Activated CD4-positive, alpha-beta T cell treated with anti-CD3 and anti-CD28 coated beads for 48 hours (primary cell): ENCODE data around the gene APBB1.

ENCODE experiments used
- DNase-seq: peaks from one replicate; pipeline ENCODE4 v3.0.0-alpha.2; 2020

APBB1 gene

DNA sequence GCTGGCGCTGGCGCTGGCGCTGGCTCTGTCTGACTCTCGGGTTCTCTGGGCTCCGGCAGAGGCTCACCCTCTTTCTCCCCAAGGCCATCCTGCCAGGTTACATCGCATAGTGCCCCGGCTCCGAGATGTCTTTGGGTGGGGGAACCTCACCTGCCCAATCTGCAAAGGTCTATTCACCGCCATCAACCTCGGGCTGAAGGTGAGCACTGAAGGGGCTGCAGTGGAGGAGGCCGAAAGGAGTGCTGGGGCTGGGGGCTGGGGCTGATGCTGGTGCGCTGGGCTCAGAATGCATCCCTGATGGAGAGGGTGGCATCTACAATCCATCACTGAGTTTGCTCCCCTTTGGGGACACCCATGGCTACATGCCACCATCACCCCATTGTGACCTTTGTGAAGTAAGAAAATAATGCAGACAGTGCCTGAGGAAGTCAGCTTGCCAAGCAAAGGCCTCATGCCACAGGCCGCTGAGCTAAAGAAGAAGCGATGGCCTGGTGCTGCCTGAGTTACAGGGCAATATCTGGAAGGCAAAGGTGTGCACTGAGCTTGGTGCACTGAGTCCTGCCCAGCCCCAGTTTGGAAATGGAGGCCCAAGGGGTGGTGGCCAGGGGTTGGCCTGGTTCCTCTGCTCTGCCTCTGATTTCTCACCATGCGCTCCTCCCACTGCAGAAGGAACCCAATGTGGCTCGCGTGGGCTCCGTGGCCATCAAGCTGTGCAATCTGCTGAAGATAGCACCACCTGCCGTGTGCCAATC, 28.0 kb downstream of the APBB1 start:
- no peak for DNase-seq

DNA sequence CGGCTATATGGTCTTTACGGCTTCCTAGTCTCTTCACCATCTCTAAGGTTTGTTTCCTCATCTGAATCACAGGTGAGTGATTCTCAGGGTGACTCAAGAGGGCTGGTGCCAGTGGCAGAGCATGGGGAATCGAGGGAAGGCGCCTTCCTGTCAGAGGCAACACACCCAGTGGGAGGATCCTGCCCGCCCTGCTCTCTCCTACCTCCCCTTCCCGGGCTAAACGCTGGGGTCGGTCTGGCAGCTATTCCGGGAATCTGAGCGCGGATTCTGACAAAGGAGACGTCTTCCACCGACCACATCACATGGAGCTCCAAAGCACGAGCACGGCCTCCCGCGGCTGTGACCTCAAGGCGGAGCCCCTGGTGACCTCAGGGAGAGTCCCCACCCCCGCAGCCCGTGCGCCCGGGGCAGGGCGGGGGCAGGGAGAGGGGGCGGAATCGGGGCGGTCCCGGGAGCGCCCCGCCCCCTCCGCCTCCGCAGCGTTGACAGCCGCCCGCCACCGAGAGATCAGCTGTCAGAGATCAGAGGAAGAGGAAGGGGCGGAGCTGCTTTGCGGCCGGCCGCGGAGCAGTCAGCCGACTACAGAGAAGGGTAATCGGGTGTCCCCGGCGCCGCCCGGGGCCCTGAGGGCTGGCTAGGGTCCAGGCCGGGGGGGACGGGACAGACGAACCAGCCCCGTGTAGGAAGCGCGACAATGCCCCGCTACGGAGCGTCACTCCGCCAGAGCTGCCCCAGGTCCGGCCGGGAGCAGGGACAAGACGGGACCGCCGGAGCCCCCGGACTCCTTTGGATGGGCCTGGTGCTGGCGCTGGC, 28.8 kb downstream of the APBB1 start, which contains the start of gene SMPD1:
SMPD1 (plus strand) TSS at position 570 of the 813 bp plus-strand sequence; CDS start at position 695, 125 bp downstream.
- DNase-seq, result peak; percentile 94

DNA sequence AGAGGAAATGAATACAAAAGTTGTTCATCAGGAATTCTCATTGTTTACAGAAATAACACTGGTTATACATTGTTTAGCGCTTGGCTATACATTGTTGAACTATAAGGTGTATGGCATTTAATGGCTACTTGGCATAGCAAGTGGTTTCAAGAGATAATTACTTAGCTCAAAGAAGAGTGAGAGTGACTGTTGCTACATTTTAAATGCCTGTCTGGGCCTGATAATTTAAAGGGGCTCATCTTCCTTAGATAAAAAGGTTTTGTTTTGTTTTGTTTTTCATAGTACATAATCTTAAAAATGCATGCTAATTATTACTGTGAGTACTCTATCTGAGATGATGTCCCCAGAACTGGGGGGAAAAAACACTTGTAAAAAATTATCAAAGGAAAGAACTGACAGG, 30.1 kb downstream of the APBB1 start:
- DNase-seq, result no peak

DNA sequence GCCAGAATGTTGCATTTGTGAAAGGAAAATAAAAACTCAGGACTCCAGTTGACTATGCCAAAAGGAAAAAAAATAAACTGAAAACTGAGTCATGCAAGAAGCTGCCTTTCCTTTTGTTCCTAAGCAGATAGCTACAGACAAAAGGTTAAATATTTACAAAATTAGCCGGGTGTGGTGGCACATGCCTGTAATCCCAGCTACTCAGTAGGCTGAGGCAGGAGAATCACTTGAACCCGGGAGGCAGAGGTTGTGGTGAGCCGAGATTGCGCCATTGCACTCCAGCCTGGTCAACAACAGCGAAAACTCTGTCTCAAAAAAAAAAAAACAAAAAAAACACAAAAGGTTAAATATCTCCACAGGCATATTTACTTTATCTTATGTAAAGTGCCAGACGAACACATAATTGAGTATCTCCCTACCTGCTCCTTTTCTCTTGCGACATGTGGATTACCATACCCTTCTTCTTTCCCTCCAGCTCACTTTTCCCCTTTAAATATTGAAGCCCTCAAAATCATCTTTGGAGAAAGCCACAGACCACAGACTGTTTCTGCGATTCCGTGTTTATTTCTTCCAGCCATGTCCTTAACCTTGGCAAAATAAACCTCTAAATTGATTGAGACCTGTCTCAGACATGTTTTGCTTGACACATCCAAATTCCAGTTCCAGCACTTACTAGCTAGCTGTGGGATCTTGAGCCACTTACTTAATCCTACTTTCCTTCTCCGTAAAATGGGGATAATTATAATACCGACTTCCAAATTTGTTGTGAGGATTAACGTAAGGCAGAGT, 30.9 kb downstream of the APBB1 start:
- no peak for DNase-seq

DNA sequence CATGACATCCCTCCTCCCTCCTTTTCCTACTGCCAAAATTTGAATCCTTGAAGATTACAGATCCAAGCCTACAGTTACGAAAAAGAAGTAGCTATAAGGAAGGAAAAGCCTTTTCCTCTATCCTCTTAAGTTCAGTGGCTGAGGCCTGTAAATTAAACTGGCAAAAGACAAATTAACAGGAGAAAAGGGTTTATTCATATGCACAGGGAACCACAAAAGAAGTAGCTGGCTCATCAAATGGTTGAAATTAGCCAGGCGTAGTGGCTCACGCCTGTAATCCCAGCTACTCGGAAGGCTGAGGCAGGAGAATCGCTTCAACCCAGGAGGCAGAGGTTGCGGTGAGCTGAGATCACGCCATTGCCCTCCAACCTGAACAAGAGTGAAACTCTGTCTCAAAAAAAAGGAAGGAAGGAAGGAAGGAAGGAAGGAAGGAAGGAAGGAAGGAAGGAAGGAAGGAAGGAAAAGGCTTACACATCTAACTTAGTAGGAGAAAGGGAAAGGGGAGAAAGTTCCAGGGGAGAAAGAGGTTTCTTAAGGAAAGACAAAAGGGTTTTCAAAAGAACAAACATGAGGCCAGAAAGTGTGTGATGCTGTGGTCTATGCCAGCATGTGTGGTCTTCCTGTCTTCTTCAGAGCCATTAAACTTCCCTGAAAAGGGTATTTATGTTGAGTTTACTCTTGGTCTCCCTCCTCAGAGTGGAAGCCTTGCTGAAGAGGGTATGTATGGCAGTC, 33.7 kb downstream of the APBB1 start:
- no peak for DNase-seq

DNA sequence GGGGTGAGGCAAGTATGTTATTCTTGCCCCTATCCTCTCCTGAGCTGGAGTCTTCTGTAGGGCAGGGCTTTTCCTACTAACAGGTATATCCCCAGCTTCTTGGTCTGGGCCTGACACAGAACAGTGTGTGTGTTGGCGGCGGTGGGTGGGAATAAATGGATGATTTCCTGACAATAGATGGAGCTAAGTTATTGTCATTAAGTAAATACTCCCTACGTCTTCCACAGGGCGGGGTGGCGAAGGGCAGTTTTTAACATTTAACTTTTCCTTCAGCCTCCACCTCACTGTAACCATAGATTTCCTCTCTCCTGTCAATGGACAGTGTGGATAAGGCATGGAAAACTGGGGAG, 40.3 kb downstream of the APBB1 start:
- no peak for DNase-seq

DNA sequence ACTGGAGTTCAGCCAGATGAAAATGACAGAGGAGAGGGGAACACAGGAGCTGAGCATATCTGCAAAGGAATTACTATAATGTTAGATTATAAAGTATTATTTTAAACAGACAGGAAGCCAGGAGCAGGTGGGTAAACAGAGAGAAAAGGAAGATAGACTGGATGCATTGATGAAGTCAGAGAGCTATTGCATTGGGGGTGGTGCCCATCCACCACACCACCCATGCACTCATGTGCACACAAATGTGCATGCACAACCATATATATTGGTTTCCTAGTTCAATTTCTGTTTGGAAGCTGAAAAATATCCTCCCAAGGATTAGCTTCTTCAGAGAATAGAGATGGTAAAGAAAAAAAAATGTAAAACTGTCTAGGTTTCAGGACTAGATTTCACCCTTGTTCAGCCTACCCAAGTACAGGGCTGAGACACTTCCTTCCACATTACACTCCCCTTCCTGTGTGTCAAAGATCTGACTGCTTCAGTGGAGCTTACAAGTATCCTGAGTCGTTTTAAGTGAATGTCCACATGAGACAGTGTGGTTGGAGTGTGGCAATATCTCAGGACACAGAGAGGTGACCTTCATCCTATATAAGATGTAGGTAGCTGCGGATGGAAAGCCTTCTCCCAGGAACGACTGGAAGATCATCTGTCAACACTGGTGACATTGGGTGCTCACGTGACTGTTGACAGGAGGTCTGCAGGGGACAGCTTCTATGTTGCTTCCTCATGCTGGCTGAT, 40.8 kb downstream of the APBB1 start:
- DNase-seq, result no peak

DNA sequence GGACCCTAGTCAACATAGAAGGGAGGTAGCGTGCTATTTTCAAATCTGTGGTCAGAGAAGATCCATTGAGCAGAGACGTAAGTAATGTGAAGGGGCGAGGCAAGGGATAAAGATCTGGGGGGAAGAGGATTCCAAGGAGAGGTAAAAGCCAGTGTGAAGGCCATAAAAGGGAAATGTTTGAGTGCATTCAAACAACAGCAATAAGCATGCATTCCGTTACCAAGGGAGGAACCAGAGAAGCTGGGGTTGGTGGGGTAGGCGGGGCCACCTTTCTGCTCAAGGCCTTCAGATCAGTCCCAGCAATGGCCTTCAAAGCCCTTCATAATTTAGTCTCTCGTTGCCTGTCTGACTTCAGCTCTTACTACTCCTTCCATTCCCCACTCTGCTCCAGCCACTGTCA, 47.1 kb downstream of the APBB1 start:
- no peak for DNase-seq

DNA sequence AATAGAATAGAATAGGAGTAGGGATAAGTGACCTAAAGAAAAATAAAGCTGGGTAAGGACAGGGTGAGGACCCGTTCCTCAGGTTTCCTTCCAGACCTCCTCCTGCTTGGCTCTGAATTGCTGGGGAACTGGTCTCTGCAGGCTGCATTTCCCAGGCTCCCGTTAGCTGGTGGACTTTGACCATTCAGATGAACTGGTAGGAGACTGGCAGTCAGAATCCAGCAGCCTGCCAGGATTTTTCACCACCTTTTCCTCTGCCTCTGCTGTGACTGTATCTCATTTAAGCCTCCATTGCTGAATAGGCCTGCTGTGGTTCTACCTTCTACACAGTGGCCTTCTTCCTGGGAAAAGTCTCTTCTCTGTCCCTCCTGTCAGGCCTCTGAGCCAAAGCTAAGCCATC, 53.2 kb downstream of the APBB1 start:
- no peak for DNase-seq

DNA sequence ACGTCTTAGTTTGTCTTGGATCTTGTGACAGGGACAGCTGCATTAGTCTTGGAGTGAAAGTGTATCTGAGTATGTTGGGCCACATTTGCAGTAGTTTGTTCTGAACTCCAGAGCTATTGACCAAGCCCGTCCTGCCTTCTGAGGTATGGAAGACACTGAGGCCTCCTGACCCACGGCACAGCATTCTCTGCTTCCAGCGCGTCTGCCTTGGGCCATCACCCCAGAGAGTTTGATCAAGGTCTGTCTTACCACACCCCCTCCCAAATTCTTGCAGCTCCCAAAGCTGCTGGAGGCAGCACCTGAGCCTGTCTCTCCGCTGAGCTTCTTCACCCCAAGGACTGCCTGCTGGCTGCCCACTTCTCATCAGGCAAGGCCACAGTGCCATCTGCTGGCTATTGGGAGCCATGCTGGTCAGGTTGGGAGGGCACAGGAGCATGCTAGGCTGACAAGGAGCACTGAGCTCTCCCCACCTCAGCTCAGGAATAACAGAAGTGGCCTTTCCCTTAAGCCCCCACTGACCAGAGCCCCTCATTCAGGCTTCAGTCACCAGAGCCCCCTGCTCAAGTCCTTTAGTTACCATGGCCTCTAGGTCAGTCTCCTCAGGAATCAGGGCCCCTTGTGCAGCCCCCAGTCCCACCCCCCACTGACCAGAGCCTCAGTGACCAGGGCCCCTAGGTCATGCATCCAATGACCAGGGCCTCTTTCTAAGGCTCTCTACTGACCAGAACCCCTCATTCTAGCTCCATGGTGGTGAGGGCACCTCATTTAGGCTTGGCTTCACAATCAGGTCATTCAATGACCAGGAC, 55.8 kb downstream of the APBB1 start:
- peak; percentile 86 for DNase-seq

DNA sequence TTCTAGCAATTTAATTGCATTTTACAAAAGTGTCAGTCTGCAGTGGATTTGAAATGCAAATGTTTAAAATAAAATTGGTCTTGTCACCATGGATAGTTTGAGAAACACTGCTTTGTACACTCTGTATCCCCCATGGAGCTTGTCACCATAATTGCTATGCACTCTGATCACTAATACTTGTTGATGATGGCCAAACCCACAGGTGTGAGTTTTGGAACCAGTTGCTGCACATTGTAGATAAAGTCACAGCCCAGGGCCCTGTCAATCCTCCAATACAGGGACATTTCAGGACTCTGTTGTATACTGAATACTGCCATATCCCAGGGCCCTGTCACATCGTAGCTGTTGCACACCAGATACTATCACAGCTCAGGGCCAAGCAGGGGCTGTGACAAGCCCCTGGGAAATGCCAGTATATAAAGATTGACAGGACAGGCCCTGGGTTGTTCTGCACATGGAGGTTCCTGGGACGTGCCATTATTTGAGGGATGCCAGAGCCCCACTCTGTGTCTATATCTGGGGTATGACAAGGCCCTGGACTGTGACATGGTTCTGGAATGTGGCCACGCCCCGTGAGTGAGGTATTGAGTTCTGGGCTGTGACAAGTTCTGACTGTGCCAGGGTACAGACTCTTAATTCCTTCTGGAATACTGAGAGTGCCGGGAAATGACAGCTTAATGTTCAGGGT, 56.6 kb downstream of the APBB1 start:
- DNase-seq, result no peak

DNA sequence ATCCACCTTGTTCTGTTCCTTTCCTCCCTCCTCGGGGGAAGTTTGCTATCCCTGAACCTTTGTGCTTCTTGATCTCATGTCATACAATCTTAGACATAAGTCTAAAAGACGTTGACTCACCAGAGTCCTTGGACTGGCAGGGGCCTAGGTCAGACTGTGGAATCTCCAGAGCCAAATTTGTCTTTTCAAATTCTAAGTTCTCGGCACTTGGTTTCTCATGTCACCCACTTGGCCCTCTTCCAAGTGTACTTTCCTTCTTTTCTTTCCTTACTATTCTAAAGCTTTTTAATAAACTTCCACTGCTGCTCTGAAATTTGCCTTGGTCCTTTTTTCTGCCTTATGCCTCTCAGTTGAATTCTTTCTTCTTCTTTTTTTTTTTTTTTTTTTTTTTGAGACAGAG, 58.7 kb downstream of the APBB1 start:
- DNase-seq, result no peak

DNA sequence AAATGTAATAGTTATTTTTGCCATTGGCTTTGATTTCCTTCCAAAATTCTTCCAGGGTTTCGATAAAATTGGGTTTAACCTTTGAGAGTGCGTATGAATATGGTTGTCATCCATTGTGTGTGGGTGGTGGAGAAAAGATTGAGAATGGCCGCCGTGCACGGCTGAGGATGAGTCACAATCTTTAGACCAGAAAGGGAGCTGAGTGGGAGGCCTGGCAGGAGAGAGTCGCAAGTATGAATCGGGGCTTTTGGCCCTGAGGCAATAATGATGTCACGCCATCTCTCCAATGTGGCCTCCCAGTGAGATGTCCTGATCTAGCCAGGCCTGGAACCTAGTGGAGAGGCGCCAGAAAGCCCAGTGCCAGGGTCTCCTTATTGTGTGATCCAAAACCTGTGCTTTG, 61.7 kb downstream of the APBB1 start:
- peak; percentile 76 for DNase-seq

DNA sequence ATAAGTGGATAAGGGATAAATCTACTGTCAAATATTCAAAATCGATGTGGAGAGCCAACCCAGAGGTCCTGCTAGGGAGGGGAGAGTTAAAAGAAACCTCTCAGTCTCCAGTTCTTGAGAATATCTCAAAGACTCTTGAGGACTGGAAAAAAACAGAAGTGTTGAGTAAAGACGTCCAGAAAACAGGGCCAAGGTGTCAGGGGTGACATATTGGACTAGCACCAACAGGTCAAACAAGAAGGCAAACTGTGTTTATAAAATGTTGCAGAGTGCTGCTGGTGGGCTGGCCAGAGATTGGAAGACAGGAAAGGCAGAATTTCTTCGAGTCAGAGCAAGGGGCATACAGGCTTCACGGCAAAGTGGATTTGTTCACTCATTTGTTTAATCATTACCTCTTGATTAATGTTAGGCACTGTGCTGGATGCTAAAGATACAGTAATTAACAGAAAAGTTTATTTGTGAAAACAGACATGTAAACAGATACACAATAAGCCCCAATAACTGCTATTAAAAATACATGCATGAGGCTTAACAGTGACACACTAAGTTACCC, 62.3 kb downstream of the APBB1 start:
- no peak for DNase-seq

DNA sequence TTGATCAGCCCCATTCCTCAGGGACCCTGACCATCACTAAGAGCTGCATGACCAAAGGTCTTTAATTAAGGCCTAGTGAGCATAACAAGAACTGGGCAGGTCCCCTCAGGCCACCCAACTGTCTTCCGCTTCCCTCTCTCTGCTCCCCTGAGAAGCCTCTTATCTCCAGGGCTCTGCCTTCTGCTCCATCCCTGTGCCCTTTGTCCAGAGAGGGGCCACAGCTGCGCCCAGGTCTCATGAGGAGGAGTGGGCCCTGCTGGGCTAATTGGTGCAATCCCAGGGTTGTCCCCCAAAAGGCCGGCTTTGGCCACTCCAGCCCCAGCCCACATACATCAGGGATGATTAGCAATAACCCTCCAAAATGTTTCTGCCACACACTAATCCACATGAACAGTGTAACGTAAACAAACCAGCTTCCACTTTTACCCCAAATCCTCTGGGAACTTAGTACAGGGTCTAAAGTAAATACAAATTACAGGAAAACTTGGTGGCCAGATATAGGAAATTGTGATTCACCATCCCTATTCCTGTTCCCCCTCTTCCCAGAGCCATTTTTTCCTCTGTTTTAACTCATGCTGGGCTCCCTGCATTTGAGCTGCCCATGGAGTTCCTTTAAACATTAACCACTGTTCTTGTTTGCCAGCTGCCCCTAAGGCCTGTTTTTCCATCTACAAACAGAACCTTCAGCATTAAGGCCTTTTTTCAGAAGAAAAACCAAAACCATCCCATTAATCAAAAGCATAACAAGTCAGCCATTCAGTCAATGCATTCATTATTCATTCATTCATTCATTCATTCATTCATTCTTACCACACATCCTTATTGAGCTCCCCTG, 64.0 kb downstream of the APBB1 start:
- no peak for DNase-seq

DNA sequence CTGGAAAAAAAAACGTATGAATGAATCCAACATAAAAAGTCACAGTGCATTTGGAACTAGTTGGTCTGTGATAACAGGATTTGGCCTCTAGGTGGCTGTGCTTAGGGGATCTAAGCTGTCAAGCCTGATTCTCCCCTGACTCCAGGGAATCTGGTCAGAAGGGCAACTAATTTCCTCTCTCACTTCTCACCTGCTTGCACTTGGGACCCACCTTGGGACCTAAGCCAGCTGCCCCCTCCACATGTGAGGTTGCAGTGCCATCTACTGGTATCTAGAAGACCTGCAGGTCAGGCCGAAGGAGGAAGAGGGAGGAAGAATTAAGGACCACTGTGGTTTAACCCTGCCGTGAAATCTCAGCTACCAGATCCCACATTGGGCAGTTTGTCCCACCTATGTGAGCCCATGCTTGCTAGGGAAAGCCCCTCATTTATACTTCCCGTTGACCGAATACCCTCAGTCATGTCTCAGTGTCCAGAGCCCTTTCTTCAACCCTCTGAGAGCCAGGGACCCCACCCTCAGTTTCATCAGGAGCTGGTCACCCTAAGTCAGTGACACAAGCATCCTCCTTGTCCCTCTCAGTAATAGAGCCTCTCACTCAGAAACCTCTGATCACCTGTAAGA, 65.4 kb downstream of the APBB1 start:
- peak; percentile 68 for DNase-seq

DNA sequence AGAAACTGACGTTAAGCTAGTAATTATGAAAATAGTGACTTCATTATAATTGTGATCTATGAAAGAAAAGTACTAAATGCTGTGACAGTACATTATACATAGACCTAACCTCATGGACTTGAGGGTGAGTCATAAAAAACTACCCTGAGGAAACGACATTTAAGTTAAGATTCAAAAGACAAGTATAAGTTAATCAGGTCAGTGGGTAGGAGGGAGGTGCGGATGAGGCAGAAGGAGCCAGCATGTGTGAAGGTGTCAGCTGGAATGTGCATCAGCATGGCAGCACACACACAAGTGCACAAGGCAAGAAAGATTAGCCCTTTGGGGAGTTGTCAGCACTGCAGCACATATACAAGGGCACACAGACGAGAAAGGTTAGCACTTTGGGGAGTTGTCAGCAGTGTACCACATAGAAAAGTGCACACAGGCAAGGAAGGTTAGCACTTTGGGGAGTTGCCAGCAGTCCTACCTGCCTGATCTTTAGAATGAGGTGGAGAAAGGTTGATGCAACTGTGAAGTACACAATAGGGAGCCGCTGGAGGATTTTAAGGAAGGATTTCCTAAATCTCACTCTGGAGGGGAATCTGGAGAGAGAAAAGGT, 67.0 kb downstream of the APBB1 start:
- peak; percentile 46 for DNase-seq

DNA sequence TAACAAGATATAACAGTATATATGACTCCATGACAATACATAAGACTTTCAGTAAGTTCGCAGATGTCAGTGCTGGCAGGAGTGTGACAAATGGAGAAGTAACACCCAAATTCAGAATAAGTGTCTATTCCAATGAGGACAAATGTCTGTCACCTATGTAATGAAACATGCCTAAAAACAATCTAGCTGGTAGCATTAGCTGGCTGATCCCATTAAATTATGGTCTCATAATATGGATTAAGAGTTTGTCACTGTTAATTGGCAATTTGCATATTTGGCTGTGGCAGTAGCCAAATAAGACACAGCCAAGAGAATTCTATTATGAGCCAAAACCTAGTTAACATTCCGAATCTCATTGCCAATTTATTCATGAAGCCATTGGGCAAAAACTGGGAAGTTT, 68.4 kb downstream of the APBB1 start:
- no peak for DNase-seq
